Neutrophil (primary cell): ENCODE results near the gene ATP2B3.

Experiments
- H3K27ac ChIP-seq: fragments of 200-600 bp; sonication (generic); 2 replicates; pipeline ENCODE4 v1.5.1; 2016; ENCODE audit warnings: mild to moderate bottlenecking, moderate library complexity
- H3K27me3 ChIP-seq: fragments of 200-600 bp; sonication (generic); 2 replicates; pipeline ENCODE4 v1.6.0; 2016; ENCODE audit warnings: mild to moderate bottlenecking
- H3K36me3 ChIP-seq: fragments of 200-600 bp; sonication (generic); 2 replicates; pipeline ENCODE4 v1.5.1; 2017
- H3K4me1 ChIP-seq, 2 experiments: fragments of 200-600 bp in 1 of 2; sonication (generic) in 1 of 2; 1 replicate in 1 of 2; 2 replicates in 1 of 2; pipeline versions ENCODE4 v1.5.1 to v1.6.1; 2013 to 2016; ENCODE audit warnings: low read depth in 1 of 2, low read length in 1 of 2, mild to moderate bottlenecking in 1 of 2, moderate library complexity in 1 of 2; ENCODE audit not compliant: control insufficient read depth in 1 of 2, insufficient read depth in 1 of 2
- H3K4me3 ChIP-seq, 2 experiments: fragments of 200-600 bp in 1 of 2; sonication (generic) in 1 of 2; 1 replicate in 1 of 2; 2 replicates in 1 of 2; pipeline ENCODE4 v1.5.1; 2013 to 2016; ENCODE audit warnings: low read depth in 1 of 2, low read length in 1 of 2, mild to moderate bottlenecking in 1 of 2, moderate library complexity in 1 of 2
- H3K9me3 ChIP-seq: fragments of 200-600 bp; sonication (generic); 2 replicates; pipeline ENCODE4 v1.5.1; 2016
- CTCF ChIP-seq: fragments of 200-600 bp; sonication (generic); IDR thresholded peaks from 2 replicates; pipeline ENCODE4 v1.5.1; 2016; ENCODE audit warnings: antibody characterized with exemption

Gene ATP2B3

GRCh38 chrX:153539979-153540358, 22.5 kb downstream of the ATP2B3 start:
- H3K9me3 ChIP-seq, result no peaks in the 10 kb centered on the region
- TF ChIP-seq CTCF, result no peak
- H3K4me1 ChIP-seq, result no peaks in the 10 kb centered on the region

DNA sequence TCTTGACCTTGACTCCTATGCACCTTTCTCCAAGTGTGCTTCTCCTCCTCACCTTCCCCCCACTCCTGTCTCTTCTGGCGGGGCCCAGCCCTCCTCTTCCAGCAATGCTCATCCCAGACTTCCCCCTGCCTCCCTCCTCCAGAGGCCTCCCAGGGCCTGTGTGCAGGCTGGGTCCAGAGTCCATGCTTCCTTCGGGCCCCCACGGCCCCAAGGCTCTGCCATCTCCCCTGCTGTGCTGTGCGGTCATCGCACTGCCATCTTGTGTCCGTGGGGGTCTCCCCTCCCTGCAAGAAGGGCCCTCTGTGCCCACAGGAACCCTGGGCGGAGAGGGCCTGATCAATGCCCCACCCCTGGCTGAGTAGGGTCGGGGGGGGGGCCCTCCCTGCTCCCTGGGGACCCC, 27.3 kb downstream of the ATP2B3 start:
- no peaks in the 10 kb centered on the region for H3K9me3 ChIP-seq
- H3K27me3 ChIP-seq, result no peaks in the 10 kb centered on the region
- no peak overlapping the region for H3K4me3 ChIP-seq
- no peak for TF ChIP-seq CTCF
- H3K27ac ChIP-seq, result no peak overlapping the region
- no peaks in the 10 kb centered on the region for H3K4me1 ChIP-seq
- no peaks in the 10 kb centered on the region for H3K36me3 ChIP-seq

More at GRCh38 chrX:153539979-153540358, 22.5 kb downstream of the ATP2B3 start:
- Histone ChIP-seq H3K27ac (no peak overlapping the region), H3K4me3 (no peak overlapping the region), H3K36me3 (no peaks in the 10 kb centered on the region), H3K27me3 (no peaks in the 10 kb centered on the region)

DNA sequence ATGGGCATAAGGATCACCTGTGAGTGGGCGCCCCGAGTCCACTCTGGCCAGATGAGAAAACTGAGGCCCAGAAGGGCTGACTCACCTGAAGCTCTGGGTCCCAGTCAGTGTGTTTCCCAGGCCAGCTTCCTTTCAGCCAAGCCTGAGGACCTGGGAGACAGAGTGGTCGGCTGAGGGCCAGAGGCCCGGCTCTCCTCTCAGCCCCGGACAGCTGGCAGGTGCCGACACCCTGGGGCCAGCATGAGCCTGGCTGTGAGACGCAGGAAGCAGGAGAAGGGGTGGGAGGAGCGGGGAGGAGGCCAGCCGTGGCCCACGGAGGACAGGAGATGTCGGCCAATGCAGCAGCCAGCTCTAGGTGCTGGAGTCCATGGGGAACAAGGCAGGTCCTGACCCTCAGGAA, 28.9 kb downstream of the ATP2B3 start:
- no peaks in the 10 kb centered on the region for H3K36me3 ChIP-seq
- H3K4me1 ChIP-seq, result no peaks in the 10 kb centered on the region
- no peak overlapping the region for H3K4me3 ChIP-seq
- no peaks in the 10 kb centered on the region for H3K27me3 ChIP-seq
- no peak for TF ChIP-seq CTCF
- H3K27ac ChIP-seq, result no peak overlapping the region
- H3K9me3 ChIP-seq, result no peaks in the 10 kb centered on the region

- no peaks in the 10 kb centered on the region for H3K4me1 ChIP-seq
- H3K27me3 ChIP-seq, result no peaks in the 10 kb centered on the region
- H3K4me3 ChIP-seq, result no peak overlapping the region
- H3K9me3 ChIP-seq, result no peaks in the 10 kb centered on the region
- H3K27ac ChIP-seq, result no peak overlapping the region
- no peak for TF ChIP-seq CTCF
- no peaks in the 10 kb centered on the region for H3K36me3 ChIP-seq
Observed at GRCh38 chrX:153547195-153547594, 29.8 kb downstream of the ATP2B3 start.

- Histone ChIP-seq H3K36me3 (no peaks in the 10 kb centered on the region), H3K4me3 (no peak overlapping the region), H3K4me1 (no peaks in the 10 kb centered on the region), H3K27me3 (no peaks in the 10 kb centered on the region), H3K27ac (no peak overlapping the region), H3K9me3 (no peaks in the 10 kb centered on the region)
- TF ChIP-seq CTCF, result no peak
Observed at GRCh38 chrX:153549231-153549630, 31.8 kb downstream of the ATP2B3 start.

GRCh38 chrX:153549807-153550206, 32.4 kb downstream of the ATP2B3 start:
- TF ChIP-seq CTCF, result no peak
- Histone ChIP-seq H3K36me3 (no peaks in the 10 kb centered on the region), H3K4me3 (no peak overlapping the region), H3K9me3 (no peaks in the 10 kb centered on the region), H3K27me3 (no peaks in the 10 kb centered on the region), H3K4me1 (no peaks in the 10 kb centered on the region), H3K27ac (no peak overlapping the region)
